HG03060 (cell line): ENCODE measurements around the gene FGF21.

Source experiments
- ATAC-seq: cut with Tn5 transposase; IDR thresholded peaks from one replicate; pipeline ENCODE4 v1.9.1; 2021; ENCODE audit warnings: low read depth, moderate number of reproducible peaks; ENCODE audit not compliant: unreplicated experiment

FGF21 gene

GRCh38 chr19:48728911-48729664 is 26.2 kb upstream of the FGF21 start:
- ATAC-seq, result no peak

DNA sequence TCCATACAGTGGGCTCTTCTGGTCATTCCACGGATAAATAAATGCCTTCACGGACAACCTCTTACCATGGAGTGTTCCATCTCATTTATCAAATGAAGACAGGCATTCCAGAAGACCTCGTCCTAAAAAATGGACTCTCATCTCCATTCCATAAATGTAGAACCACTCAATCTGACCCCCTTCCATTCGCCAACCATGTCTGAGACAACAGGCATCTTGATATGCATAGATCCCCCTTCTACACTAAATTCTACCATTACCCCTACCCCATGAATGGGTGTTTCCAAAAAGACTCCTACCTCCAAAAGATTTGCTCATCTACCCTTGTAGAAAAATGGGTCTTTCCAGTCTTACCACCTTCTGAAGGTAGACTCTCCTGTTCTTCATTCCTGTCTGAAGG is 23.9 kb upstream of the FGF21 start:
- no peak for ATAC-seq

GRCh38 chr19:48734625-48735024 is 20.7 kb upstream of the FGF21 start:
- no peak for ATAC-seq

DNA sequence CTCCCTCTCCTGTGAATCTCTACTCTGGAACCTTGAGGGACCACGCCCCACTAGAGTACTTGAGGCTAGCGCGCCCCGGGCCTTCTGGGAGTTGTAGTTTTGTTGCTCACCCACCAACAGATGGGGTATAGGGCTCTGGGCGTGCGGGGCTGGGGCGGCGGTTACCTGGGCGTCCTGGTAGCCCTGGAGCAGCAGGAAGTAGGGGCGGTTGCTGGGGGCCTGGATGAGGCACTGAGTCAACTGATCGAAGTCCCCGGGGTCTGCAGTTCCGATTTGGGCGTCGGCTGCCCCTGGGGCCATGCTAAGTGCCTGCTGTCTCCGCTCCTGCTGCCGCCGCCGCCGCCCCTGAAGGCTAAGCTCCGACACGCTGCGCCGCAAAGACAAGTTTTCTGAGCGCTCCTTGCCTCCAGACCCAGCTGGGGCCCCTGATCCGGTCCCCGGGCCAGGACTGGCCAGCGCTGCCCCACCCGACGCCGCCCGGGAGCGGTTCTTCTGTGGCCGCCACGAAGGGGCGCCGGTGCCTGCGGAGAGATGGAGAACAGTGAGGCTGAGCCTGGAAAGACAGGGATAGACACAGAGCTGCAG is 20.2 kb upstream of the FGF21 start:
- no peak for ATAC-seq

DNA sequence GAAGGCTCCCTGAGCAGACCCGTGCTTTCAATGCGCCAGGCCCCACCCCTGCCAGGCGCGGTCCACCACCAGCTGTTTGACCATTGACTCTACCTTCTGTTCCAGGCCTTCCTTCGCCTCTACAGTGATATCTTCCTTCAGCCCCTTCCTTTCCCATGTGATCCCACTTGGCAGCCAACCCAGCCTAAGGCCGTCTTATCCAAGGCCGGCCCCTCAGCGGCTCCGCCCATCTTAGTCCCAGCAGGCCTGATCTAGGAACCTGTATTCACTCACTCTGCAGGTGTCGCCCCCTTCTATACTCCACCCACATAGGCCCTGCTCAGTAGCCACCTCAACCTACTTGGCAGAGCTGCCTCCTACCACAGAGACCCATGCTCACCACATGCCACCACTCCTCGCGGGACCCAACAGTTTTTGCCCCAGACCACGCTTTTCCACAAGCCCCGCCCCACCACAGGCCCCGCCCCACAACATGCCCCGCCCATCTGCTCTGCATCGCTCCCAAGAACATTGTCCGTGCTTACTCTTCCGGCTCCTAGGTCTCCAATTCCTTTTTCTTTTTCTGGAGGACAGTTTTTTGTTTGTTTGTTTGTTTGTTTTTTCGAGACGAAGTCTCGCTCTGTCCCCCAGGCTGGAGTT is 17.8 kb upstream of the FGF21 start:
- ATAC-seq, result no peak

GRCh38 chr19:48738557-48739403 is 16.5 kb upstream of the FGF21 start:
- ATAC-seq, result no peak

GRCh38 chr19:48739404-48740163 is 15.7 kb upstream of the FGF21 start:
- ATAC-seq, result no peak

DNA sequence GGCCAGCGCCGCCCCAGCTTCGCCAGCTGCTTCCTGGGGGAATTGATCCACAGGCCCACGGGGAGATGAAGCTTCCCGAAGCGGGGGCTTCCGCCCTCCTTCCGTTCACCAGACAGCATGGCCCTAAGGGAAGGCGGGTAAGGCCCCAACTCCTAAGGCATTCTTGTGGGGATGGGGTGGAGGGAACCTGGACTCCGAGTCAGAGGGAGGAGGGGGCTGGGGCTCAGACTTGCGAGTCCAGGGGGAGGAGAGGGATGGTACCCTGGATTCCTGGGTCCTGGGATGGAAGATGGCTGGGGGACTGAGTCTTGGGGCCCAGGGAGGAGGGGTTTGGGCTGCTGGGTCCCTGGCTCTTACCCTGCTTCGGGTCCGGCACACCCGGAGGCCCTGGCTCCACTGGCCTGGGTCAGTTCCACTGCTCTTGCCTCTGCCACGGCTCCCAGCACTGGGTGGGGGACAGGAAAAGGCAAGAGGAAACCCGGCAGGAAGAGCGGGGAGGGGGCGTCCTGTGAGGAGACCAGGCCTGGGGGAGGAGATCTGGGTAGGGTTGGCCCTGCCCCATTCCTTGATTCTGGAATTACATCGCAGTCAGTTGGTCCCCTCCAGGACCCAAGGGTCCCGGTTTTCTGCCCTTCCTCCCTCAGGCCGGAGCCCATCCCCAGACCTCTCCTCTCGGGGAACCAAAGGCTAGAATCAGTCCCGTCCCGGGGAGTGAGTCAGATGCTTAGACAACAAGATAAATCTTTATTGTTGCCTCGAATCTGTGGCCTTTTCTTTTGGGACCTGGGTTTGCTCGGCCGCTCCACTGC is 15.0 kb upstream of the FGF21 start, which contains the start of gene RASIP1:
Gene RASIP1 (minus strand): TSS at position 447 of the 809 bp plus-strand sequence. CDS start 328 bp downstream, at position 119.
- no peak for ATAC-seq

DNA sequence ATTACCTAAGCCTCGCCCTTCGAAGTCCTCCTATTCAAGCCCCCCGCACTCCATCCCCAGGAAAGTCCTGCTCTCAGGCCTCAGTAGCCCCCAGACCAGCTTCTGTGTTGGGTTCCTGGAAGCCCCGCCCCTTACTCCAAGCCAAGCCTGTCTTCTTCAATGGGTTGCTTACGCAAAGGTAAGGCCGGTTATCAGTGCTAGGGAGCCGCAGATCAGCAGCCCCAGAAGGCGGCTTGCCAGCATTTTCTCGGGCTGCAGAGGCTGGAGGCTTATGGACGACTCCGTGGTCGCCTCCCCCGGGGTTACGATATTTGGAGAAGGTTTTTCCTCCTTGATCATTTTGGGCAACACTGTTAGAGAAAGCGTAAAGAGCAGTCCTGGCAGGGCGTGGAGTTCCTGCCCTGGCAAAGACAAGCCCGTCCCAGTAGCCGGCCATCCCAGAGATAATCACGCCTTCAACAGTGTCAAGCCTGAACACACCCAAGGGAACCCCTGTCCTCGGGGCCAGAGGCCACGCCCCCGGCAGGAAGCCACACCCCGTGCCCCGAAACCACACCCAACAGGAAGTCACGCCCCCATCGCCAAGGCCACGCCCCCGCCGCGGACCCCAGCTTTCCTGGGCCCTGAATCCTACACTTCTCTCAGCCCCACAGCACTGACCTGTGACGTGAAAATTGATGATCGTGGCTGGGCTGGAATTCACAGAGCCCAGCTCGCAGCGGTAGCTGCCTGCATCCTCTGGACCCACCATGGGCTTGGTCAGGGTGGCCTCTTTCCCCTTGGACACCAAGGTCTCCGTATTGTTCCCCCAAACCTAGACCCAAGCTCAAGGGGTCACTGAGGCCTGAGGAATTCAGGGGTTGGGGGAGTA is 14.0 kb upstream of the FGF21 start:
- no peak for ATAC-seq

GRCh38 chr19:48742096-48742495 is 13.2 kb upstream of the FGF21 start:
- no peak for ATAC-seq

- ATAC-seq, result no peak
Observed at GRCh38 chr19:48745208-48745995, 9.9 kb upstream of the FGF21 start.

GRCh38 chr19:48746110-48746509 is 9.2 kb upstream of the FGF21 start:
- ATAC-seq, result no peak

GRCh38 chr19:48746738-48747575 is 8.4 kb upstream of the FGF21 start, which contains the start of gene IZUMO1:
IZUMO1 (minus strand) TSS chr19:48746909; CDS start chr19:48745859, 1,050 bp downstream.
- ATAC-seq, result no peak

GRCh38 chr19:48749571-48750198 is 5.6 kb upstream of the FGF21 start:
- no peak for ATAC-seq

DNA sequence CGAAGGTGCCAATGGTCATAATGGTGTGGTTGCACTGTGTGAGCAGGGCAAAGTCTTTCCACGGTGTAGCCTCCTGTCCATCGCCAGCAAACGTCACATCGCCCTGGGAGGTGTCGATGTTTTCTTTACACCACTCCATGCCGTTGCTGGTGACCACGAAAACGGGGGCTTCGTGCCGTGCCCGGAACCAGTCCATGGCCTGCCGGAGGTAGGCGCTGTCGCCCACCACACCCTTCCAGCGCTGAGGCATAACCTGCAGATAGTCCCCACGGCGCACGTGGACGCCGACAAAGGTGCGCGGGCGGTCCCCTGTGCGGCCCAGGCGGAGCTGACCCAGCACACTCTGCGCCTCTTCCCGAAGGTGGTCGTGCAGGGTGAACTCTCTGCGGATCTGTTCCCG is 5.0 kb upstream of the FGF21 start:
- ATAC-seq, result no peak
